ENCODE data around the gene RCBTB2.
A peak's percentile ranks its signal among the peaks of the same experiment; 100 is the strongest.

Gene RCBTB2

DNA sequence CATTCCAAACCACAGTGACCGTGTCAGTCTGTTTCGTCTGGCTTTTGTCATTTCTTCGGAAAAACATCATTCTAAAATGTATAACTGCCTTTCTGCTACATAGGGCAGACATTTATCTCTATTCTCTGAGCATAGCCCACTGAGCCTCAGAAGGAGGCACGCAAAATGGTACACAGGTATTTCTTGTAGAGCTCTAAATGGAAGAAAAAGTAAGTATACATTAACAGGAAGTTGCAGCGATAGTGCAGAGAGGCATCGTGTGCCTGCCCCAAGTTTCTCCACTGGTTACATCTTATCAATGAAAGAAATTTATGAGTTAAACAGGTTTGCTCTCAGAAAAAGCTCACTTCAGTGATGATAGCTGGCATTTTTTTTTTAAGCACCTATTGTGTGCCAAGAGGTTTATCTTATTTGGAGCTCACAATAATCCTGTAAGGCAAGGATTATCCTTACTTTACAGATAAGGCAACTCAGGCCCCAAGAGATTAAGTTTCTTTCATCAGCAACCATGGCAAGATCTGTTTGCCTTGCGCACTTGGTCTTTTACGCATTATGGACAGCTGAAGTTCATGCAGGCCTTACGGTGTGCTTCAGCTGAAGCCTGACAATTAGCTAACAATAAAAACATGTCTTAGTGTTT, 1.2 kb upstream of the RCBTB2 start:
- no peak overlapping the region for H3K4me3 ChIP-seq (ENCODE audit: low read depth, low read length)
- TF ChIP-seq, protein P1, sequence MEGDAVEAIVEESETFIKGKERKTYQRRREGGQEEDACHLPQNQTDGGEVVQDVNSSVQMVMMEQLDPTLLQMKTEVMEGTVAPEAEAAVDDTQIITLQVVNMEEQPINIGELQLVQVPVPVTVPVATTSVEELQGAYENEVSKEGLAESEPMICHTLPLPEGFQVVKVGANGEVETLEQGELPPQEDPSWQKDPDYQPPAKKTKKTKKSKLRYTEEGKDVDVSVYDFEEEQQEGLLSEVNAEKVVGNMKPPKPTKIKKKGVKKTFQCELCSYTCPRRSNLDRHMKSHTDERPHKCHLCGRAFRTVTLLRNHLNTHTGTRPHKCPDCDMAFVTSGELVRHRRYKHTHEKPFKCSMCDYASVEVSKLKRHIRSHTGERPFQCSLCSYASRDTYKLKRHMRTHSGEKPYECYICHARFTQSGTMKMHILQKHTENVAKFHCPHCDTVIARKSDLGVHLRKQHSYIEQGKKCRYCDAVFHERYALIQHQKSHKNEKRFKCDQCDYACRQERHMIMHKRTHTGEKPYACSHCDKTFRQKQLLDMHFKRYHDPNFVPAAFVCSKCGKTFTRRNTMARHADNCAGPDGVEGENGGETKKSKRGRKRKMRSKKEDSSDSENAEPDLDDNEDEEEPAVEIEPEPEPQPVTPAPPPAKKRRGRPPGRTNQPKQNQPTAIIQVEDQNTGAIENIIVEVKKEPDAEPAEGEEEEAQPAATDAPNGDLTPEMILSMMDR (IDR thresholded peaks at IDR 0.05; ENCODE audit: low read depth, low read length, missing control alignments), result no peak
- no peak for DNase-seq (ENCODE audit: low read depth)
- in situ Hi-C loops (cut with HindIII; ENCODE audit: low sequenced_read_pairs), result no loop called here

DNA sequence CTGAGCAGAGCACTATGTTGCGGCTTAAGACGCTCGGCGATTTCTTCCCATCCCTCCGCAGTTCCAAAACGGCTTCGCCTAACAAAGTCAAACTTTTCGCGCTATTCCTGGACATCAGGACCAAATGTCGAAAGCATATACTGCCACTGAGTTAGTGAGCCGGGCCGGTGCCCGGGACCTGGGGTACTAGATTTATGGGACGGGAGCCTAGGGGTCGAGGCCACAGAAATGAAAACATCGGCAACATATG, 699 bp downstream of the RCBTB2 start:
- peak; percentile 19 for DNase-seq (ENCODE audit: low read depth)
- H3K4me3 ChIP-seq (ENCODE audit: low read depth, low read length), result peak overlapping the region; percentile 74
- TF ChIP-seq, protein P1 (IDR thresholded peaks at IDR 0.05; ENCODE audit: low read depth, low read length, missing control alignments), result no peak
- in situ Hi-C loops (cut with HindIII; ENCODE audit: low sequenced_read_pairs), result no loop called here

DNA sequence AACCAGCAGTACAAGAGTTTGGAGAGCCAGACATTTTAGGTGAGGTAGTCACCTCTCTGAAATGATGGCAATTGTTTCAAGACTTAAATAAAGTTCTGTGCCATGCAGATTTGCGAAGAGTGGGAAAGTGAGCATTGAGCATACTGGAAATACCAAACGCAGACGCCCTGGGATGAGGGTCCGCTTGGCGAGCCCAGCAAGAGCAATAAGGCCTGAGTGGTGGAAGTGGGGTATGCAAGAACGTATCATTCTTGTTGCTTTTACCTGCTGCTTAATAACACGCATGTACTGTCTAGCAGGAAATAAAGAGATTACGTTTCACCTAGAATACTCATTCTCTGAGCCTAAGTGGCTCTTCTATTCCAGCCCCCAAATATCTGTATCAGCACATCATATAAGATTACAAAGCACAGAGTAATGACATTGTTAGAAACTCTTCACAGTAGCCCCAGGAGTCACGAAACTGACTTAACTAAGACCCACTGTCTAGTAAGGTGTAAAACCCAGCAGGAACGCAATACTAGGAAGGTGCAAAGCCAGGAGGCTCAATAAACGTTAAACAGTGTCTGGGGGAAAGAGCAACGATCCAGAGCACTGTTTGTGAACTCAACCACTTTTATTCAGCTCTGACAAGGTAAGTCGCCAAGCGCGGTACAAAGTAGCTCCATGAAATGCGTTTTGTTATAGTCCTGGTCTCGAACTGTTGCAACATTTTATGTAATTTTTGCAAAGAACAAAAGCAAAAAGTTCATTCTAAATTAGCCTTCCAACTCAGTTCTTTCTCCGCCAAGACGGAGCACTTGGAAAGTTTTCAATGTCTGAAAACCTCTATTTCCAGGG, 1.2 kb downstream of the RCBTB2 start:
- no peak for DNase-seq (ENCODE audit: low read depth)
- in situ Hi-C loops (cut with HindIII; ENCODE audit: low sequenced_read_pairs), result no loop called here
- peak overlapping the region; percentile 74 for H3K4me3 ChIP-seq (ENCODE audit: low read depth, low read length)
- TF ChIP-seq, protein P1 (IDR thresholded peaks at IDR 0.05; ENCODE audit: low read depth, low read length, missing control alignments), result no peak

DNA sequence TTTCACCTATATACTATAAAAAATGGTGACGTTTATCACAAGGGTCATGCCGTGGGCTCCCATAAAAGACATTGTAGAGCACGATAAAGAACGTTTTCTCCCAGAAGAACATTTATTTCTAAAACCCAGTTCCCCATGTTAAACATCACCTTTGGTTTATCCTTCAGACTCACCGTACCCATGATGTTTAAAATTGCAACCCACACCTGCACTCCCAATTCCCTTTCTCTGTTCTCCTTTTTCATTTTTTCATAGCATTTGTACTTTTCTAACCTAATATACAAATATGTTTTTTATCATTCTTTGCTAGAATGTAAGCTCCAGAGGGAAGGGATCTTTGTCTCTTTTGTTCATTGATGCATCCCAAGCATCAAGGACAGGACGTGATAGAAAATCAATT, 2.0 kb downstream of the RCBTB2 start:
- H3K4me3 ChIP-seq (ENCODE audit: low read depth, low read length), result no peak overlapping the region
- TF ChIP-seq, protein P1 (IDR thresholded peaks at IDR 0.05; ENCODE audit: low read depth, low read length, missing control alignments), result no peak
- in situ Hi-C loops (cut with HindIII; ENCODE audit: low sequenced_read_pairs), result no loop called here
- DNase-seq (ENCODE audit: low read depth), result no peak

DNA sequence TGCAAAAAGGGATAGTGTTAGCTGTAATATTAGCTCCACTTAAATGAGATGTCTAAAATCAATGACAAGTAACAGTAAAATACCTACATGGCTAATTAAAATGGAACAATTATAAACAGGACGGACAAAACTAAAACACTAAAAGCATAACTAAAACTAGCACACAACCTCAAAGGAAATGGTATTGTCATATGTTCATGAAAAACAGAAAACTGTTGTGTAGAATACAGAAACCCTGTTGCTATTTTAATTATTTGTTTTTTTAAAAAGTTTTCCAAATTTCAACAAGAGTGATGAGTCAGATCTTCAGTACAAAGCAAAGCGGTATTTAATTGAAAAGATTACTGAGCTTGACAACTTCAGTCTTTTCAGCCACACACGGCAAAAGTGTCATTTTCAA, 4.2 kb downstream of the RCBTB2 start:
- no peak overlapping the region for H3K4me3 ChIP-seq (ENCODE audit: low read depth, low read length)
- in situ Hi-C loops (cut with HindIII; ENCODE audit: low sequenced_read_pairs), result no loop called here
- no peak for DNase-seq (ENCODE audit: low read depth)
- TF ChIP-seq, protein P1 (IDR thresholded peaks at IDR 0.05; ENCODE audit: low read depth, low read length, missing control alignments), result no peak

DNA sequence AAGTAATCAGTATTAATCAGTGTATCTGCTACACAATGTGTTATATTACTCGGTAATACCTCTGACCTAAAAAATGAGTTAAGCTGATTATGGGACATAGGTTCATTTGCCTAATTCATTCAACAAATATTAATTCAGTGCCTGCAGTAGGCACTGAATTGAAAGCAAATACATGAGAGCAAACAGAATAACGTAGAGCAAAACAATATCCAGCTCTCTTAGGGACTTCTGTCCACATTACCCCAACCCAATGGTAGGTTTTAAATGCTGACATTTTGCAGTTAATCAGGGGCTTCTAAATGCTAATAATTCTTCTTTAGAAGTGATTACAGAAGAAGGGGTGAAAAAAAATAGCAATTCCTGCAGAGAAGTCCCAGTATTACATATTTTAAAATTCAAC, 4.9 kb downstream of the RCBTB2 start:
- TF ChIP-seq, protein P1 (IDR thresholded peaks at IDR 0.05; ENCODE audit: low read depth, low read length, missing control alignments), result no peak
- H3K4me3 ChIP-seq (ENCODE audit: low read depth, low read length), result no peak overlapping the region
- no peak for DNase-seq (ENCODE audit: low read depth)
- in situ Hi-C loops (cut with HindIII; ENCODE audit: low sequenced_read_pairs), result no loop called here

All from astrocyte of the cerebellum (primary cell).